ENCODE data around the gene PSMA7.

PSMA7 gene

GRCh38 chr20:62137478-62138203 is 5.6 kb downstream of the PSMA7 start:
- in situ Hi-C loops (cut with MboI; ENCODE audit: low sequenced_read_pairs) = no loop called here

DNA sequence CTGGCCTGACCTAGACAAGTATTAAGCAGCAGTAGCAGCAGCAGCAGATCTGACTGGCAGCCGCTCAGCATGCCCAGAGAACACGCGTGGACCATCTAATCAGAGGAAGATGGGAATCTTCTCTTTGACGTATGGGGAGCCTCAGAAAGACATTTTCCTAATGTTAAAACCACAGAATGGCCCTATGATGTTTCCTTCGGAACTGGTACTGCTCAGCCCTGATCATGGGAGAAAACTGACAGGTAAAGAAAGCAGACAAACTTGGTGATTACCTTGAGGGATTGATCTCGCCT is 6.2 kb downstream of the PSMA7 start:
- in situ Hi-C loops (cut with MboI; ENCODE audit: low sequenced_read_pairs) = no loop called here

DNA sequence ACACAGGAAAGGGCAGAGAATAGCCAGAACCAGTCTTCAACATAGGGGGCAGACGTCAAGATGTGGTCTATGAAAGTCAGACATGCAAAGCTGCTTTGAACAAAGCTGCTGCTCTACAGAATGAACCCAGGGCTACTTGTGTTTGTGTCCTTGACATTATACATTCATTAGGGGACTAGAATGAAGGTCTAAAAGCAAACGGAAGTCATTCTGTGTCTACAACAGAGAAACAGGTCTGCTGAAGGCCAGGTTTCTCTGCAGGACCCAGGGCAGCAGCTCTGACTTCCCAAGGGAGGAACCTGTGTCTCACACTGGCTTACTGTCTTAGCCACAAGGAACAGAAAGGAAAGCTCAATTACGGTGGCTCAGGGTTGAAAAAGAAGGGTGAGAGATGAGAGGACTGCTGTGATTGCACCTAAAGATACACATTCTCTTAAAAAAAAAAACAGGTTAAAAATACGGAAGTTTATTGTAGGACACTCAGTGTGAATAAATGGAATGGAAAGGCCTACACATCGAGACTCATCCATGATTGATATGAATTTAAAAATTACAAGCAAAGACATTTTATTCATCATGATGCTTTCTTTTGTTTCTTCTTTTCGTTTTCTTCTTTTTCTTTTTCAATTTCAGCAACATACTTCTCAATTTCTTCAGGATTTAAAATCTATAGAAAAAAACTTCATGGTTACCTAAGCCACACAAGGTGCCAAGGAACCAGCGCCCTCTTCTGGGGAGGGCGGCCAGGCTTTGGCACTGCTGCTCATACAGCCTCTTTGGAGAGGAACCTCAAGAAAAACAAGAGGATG is 6.7 kb downstream of the PSMA7 start:
- in situ Hi-C loops (cut with MboI; ENCODE audit: low sequenced_read_pairs) = no loop called here

DNA sequence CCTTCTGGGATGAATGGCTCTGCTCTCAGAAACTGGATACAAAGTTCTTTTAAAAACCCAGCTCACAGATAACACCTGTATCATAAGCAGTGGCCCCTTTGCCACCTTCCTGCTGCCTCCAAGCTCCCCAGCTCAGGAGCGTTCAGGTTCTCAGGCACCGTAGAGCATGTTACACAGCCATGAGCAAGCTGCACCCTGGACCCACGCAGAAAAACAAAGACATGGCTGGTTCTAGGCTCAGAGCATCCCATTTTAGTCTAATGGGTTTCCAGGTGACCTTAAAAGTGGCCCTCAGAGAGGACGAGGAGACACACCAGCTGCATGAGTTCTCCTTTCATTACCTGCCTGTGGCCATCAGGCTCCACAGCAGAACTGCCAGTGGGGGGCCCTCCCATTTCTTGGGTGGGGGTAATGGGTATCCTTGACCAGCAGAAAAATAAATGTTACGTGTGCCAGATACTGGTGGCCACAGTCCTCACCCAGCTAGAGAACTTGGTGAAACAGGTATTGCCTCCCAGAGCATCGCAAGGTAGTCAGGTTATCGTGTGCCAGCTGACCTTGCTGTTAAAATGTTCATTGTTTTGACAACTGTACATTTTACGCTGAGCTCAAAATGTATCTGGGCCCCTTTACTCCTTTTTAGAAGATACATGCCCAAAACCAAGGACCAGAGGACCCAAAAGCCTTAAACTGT is 7.5 kb downstream of the PSMA7 start:
- in situ Hi-C loops (cut with MboI; ENCODE audit: low sequenced_read_pairs) = no loop called here

DNA sequence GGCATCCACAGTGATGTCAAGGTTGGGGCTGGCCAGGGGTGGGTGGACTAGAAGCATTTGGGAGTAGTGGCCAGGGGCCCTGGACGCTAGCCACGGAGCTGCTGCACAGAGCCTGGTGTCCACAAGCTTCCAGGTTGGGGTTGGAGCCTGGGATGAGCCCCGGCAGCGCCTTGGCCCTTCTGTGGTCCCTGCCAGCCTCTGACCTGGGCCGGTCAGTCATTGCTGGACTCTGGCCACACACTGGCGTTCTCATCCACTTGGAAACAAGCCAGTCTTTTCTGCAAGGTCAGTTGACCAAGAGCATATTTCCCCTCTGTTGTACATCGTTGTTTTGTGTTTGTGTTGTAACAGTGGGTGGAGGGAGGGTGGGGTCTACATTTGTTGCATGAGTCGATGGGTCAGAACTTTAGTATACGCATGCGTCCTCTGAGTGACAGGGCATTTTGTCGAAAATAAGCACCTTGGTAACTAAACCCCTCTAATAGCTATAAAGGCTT is 8.4 kb downstream of the PSMA7 start:
- in situ Hi-C loops (cut with MboI; ENCODE audit: low sequenced_read_pairs) = no loop called here

GRCh38 chr20:62133864-62134263 is 9.3 kb downstream of the PSMA7 start:
- in situ Hi-C loops (cut with MboI; ENCODE audit: low sequenced_read_pairs) = no loop called here

DNA sequence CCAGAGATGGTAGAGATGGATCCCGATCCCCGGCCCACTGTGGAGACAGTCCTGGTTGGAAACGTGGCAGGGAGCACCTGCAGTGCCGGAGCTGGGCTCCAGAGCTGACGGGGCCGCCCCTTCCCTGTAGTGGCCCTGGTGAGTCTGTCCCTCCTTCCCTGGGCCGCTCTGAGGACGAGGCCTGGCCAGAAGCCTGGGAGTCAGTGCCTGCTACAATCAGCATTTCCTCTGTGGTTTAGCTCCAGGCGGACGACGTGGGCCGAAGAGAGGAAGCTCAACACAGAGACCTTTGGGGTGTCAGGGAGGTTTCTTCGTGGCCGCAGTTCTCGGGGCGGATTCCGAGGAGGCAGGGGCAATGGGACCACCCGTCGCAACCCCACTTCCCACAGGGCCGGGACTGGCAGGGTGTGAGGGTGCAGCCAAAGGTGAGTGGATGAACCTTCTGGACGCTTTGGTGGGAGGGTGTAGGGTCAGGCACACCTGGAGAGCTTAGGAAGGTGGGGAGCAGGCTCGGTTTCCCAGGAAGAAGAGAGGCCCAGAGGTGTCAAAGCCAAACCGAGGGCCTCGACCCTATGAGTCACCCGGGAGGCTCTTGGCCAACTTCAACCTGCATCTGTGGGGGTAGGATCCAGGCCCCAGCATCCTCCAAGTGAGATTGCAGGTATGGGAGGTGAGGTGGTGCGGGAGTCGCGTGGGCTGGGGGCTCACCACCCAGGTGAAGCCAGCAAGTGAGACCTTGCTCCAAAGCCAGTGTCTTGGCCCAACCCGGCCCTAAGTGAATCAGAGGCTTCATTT is 9.9 kb downstream of the PSMA7 start:
- in situ Hi-C loops (cut with MboI; ENCODE audit: low sequenced_read_pairs) = no loop called here

DNA sequence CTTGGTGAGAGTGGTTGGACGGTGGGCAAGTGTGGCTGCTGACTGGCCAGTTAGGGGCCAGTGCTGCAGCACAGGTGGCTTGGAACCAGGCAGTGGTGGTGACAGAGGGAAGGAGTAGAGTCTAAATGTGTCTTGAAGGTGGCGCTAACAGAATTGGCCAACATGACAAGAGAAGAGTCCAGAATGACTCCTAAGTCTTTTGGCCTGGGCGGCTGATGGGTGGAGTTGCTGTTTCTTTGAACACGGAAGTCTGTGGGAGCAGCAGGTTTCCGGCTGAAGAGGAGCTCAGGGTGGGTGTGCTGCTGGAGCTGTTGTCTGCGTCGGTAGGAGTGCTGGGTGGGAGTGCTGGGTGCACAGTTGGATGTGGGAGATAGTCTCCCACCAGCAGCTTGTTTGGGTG is 10.8 kb downstream of the PSMA7 start:
- in situ Hi-C loops (cut with MboI; ENCODE audit: low sequenced_read_pairs) = no loop called here

- in situ Hi-C loops (cut with MboI; ENCODE audit: low sequenced_read_pairs) = no loop called here
Measured at GRCh38 chr20:62131560-62132320, 11.5 kb downstream of the PSMA7 start.

- in situ Hi-C loops (cut with MboI; ENCODE audit: low sequenced_read_pairs) = no loop called here
Measured at GRCh38 chr20:62129731-62130531, 13.3 kb downstream of the PSMA7 start.

- in situ Hi-C loops (cut with MboI; ENCODE audit: low sequenced_read_pairs) = no loop called here
Measured at GRCh38 chr20:62128502-62128901, 14.7 kb downstream of the PSMA7 start.

DNA sequence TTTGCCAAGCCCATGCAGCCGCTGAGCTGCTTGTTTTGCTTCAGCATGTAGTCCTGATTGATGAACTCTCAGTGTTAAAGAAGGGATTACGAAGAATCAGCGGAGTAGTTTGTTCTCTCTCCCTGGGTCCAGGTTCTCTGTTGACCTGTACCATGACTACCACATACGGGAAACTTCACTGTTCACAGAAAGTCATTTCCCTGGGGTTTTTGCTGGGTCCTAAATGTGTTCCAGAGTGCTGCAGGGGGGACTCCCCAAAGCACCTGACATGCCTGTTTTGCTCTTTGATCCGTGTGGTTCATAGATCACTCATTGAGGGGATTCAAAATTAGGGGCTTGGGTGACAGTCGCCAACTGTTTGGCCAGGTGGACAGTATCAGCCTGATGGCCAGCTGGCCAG is 15.4 kb downstream of the PSMA7 start:
- in situ Hi-C loops (cut with MboI; ENCODE audit: low sequenced_read_pairs) = no loop called here

DNA sequence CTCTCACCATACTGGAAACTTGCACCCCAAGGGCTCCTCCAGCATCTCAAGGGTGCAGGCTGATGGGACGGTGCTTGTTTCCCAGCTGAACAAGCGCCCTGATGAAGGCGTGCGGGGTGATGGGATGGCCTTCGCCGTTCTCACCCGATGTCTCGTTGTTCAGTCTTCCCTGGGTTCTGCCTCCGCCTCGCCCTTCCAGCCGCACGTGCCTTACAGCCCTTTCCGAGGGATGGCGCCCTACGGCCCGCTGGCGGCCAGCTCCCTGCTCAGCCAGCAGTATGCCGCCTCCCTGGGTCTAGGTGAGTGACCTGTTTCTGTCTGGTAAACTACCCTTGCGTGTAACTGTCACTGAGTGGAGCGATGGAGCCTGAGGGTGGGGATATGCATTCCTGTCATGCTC is 17.1 kb downstream of the PSMA7 start:
- in situ Hi-C loops (cut with MboI; ENCODE audit: low sequenced_read_pairs) = no loop called here

GRCh38 chr20:62123450-62124118 is 19.6 kb downstream of the PSMA7 start:
- in situ Hi-C loops (cut with MboI; ENCODE audit: low sequenced_read_pairs) = no loop called here

DNA sequence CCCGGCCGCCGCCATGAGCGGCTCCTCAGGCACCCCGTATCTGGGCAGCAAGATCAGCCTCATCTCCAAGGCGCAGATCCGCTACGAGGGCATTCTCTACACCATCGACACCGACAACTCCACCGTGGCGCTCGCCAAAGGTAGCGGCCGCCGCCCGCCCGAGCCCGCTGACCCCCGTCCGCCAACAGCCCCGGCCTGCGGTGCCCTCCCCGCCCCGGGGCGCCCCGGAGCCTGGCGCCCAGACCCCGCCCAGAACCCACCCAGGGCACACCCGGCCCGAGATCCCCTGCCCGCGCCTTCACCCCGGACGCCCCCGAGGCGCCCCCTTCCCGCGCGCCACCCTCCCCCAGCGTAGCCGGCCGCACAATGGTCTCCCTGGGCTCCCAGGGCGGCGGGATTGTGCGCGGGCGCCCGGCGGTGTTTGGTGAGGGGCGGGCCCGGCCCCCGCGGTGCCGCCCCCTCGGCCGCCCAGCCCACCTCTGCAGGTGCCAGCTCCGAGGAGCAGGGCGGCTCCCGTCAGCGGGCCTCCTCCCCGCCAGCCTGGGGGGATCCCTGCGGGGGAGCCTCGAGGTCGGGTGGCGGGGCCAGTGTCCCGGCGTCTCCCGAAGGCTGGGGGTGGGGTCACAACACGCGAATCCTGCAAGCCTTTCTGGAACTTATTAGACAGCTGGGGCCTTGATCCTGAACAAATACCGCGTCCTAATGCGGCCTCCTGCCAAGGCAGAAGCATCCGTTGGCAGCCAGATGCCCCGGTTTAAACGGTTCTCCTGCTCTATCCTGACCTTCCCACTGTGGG is 20.3 kb downstream of the PSMA7 start:
- in situ Hi-C loops (cut with MboI; ENCODE audit: low sequenced_read_pairs) = no loop called here

GRCh38 chr20:62121776-62122653 is 21.2 kb downstream of the PSMA7 start, which contains the start of gene LSM14B:
LSM14B (plus strand) TSS chr20:62122475; CDS start chr20:62122667, 192 bp downstream.
- in situ Hi-C loops (cut with MboI; ENCODE audit: low sequenced_read_pairs) = no loop called here
